CD4-positive, CD25-positive, alpha-beta regulatory T cell (primary cell): ENCODE measurements around the gene SLC4A1AP. TPM values are rescaled to one million over a fixed set of nuclear protein-coding genes. Genes with fewer than 3 reads are reported as not detected.

Source experiments
- ATAC-seq, 2 donors: fragments of 150-1000 bp; cut with Tn5 transposase; one replicate each; pipeline ENCODE4 v1.10.0; 2021; ENCODE audit warnings: low read depth in 2 of 2, moderate number of reproducible peaks in 2 of 2, moderate library complexity in 1 of 2
- DNase-seq, 3 donors: peaks; one replicate each; pipeline versions ENCODE4 v3.0.0 to v3.0.0-alpha.2; 2012 to 2022; ENCODE audit warnings: mixed read lengths in 1 of 3
- H3K27ac ChIP-seq: one replicate; pipeline ENCODE4 v1.7.0; 2013; ENCODE audit warnings: mild to moderate bottlenecking, low read length; ENCODE audit not compliant: insufficient read depth, poor library complexity, severe bottlenecking
- H3K27me3 ChIP-seq: one replicate; pipeline ENCODE4 v1.7.0; 2013; ENCODE audit warnings: low read length; ENCODE audit not compliant: control insufficient read depth, insufficient read depth
- H3K36me3 ChIP-seq: one replicate; pipeline ENCODE4 v1.7.0; 2013; ENCODE audit warnings: mild to moderate bottlenecking, low read length, moderate library complexity; ENCODE audit not compliant: control insufficient read depth, insufficient read depth
- H3K4me1 ChIP-seq: 2 replicates; pipeline ENCODE4 v1.7.0; 2013; ENCODE audit warnings: mild to moderate bottlenecking, low read length; ENCODE audit not compliant: insufficient read depth, control insufficient read depth, poor library complexity, severe bottlenecking
- H3K4me3 ChIP-seq: one replicate; pipeline ENCODE4 v1.7.0; 2013; ENCODE audit warnings: low read depth, mild to moderate bottlenecking, low read length, moderate library complexity
- H3K9me3 ChIP-seq, 2 experiments: 1 replicate in 1 of 2; 2 replicates in 1 of 2; pipeline ENCODE4 v1.7.0; 2013; ENCODE audit warnings: low read length in 2 of 2, mild to moderate bottlenecking in 1 of 2, moderate library complexity in 1 of 2; ENCODE audit not compliant: control insufficient read depth in 2 of 2
- H3K27ac Mint-ChIP-seq, 3 donors: one replicate each; pipeline ENCODE4 v1.8.0; 2020 to 2022; ENCODE audit warnings: mild to moderate bottlenecking in 3 of 3, mixed read lengths in 3 of 3, moderate library complexity in 2 of 3
- H3K27me3 Mint-ChIP-seq: one replicate; pipeline ENCODE4 v1.8.0; 2022; ENCODE audit warnings: mild to moderate bottlenecking, mixed read lengths
- H3K36me3 Mint-ChIP-seq: one replicate; pipeline ENCODE4 v1.8.0; 2020; ENCODE audit warnings: mixed read lengths
- H3K4me1 Mint-ChIP-seq, 4 donors: one replicate each; pipeline ENCODE4 v1.8.0; 2020 to 2022; ENCODE audit warnings: mixed read lengths in 4 of 4, mild to moderate bottlenecking in 1 of 4
- H3K4me3 Mint-ChIP-seq, 4 donors: one replicate each; pipeline ENCODE4 v1.8.0; 2020 to 2022; ENCODE audit warnings: mild to moderate bottlenecking in 4 of 4, mixed read lengths in 4 of 4, moderate library complexity in 3 of 4
- H3K9me3 Mint-ChIP-seq, 7 donors: one replicate each; pipeline ENCODE4 v1.8.0; 2020 to 2022; ENCODE audit warnings: mixed read lengths in 7 of 7, mild to moderate bottlenecking in 3 of 7, moderate library complexity in 2 of 7
- polyA plus RNA-seq, 4 donors: library from polyadenylated mRNA; unstranded; fragments of 300-500 nt; fragmentation: Illumina TruSeq; gene quantifications; one replicate each; pipeline ENCODE4 v1.2.3, GENCODE V29; 2021
- total RNA-seq: library from RNA; stranded (reverse); gene quantifications from one replicate; pipeline ENCODE4 v1.2.3, GENCODE V29; 2022

SLC4A1AP gene
- total and polyA plus RNA-seq, 5 donors from 2014 or later, result 20.8 to 28.3 (median 25.3) TPM

DNA sequence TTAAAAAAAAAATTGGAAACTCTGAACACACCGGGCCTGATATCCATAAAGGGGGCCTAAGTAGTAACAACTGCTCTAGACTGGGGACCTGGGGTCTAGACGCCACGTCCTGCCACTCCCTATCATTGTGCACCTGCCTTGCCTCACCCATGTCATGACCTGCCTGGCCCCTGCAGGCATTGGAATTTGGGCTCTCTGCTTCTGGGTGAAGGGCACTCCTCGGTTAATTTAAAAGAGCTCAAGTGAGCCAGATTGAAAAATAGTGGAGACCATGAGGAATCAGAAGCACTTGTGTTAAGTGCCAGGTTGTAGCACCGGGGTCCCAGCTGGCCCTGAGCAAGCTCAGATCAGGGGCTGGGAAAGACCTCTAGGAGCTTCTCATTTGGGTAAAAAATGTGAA, 48.1 kb downstream of the SLC4A1AP start:
- Mint-ChIP-seq H3K4me3 (no peak overlapping the region), H3K27ac (no peak overlapping the region)

DNA sequence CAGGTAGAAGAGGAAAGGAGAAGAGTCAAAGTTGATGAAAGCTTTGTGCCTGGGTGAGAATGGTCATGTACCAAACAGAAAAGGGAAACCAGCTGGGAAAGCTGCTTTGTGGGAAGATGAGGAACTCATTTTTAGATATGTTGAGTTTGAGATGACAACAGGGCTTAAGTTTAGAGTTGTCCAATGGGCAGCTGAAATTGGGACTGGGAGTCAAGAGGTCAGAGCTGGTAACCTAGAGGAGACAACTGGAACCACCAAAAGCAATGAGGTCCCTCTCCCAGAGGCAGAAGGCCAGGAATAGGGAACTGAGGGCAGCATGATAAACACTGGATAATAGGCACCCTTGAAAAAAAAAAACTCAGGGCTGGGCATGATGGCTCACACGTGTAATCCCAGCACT, 48.8 kb downstream of the SLC4A1AP start:
- Mint-ChIP-seq H3K27ac (peak overlapping the region in 1 of 3 donors; percentile 85), H3K4me1 (peaks cover 5 to 22% (median 10%) of the 10 kb centered on the region in 4 donors), H3K27me3 (peaks cover 19% of the 10 kb centered on the region), H3K9me3 (peaks cover 0 to 1% (median 0%) of the 10 kb centered on the region in 7 donors), H3K36me3 (no peaks in the 10 kb centered on the region), H3K4me3 (peak overlapping the region in 2 of 4 donors; percentile 2 to 10)
- no peaks in the 10 kb centered on the region for H3K27me3 ChIP-seq
- no peak overlapping the region for H3K27ac ChIP-seq
- no peaks in the 10 kb centered on the region for H3K36me3 ChIP-seq
- peaks cover 13% of the 10 kb centered on the region for H3K4me1 ChIP-seq
- H3K9me3 ChIP-seq, result no peaks in the 10 kb centered on the region
- H3K4me3 ChIP-seq, result no peak overlapping the region
- ATAC-seq (no peak), DNase-seq (no peak)

More for the DNA sequence above, 48.1 kb downstream of the SLC4A1AP start:
- DNase-seq, result no peak
- H3K36me3 ChIP-seq, result no peaks in the 10 kb centered on the region
- no peaks in the 10 kb centered on the region for H3K27me3 ChIP-seq
- Mint-ChIP-seq H3K27me3 (peaks cover 13% of the 10 kb centered on the region), H3K4me1 (peaks cover 0 to 17% (median 7%) of the 10 kb centered on the region in 4 donors), H3K36me3 (no peaks in the 10 kb centered on the region), H3K9me3 (peaks cover 0 to 1% (median 0%) of the 10 kb centered on the region in 7 donors)
- H3K9me3 ChIP-seq, result no peaks in the 10 kb centered on the region
- no peak overlapping the region for H3K27ac ChIP-seq
- ATAC-seq, result no peak
- H3K4me1 ChIP-seq, result peaks cover 13% of the 10 kb centered on the region
- H3K4me3 ChIP-seq, result no peak overlapping the region

GRCh38 chr2:27713201-27713600, 49.5 kb downstream of the SLC4A1AP start:
- Histone ChIP-seq H3K27me3 (no peaks in the 10 kb centered on the region), H3K4me1 (peaks cover 13% of the 10 kb centered on the region), H3K9me3 (no peaks in the 10 kb centered on the region), H3K27ac (no peak overlapping the region), H3K4me3 (no peak overlapping the region), H3K36me3 (no peaks in the 10 kb centered on the region)
- Mint-ChIP-seq H3K9me3 (peaks cover 0 to 3% (median 0%) of the 10 kb centered on the region in 7 donors), H3K4me1 (peaks cover 5 to 22% (median 10%) of the 10 kb centered on the region in 4 donors), H3K36me3 (no peaks in the 10 kb centered on the region), H3K27ac (no peak overlapping the region), H3K4me3 (no peak overlapping the region), H3K27me3 (peaks cover 19% of the 10 kb centered on the region)
- no peak for DNase-seq
- ATAC-seq, result no peak

- Mint-ChIP-seq H3K27me3 (peaks cover 19% of the 10 kb centered on the region), H3K36me3 (no peaks in the 10 kb centered on the region), H3K4me3 (peak overlapping the region in 1 of 4 donors; percentile 84), H3K9me3 (peaks cover 0 to 3% (median 0%) of the 10 kb centered on the region in 7 donors), H3K27ac (no peak overlapping the region), H3K4me1 (peaks cover 5 to 22% (median 10%) of the 10 kb centered on the region in 4 donors)
- Histone ChIP-seq H3K4me1 (peaks cover 13% of the 10 kb centered on the region), H3K36me3 (no peaks in the 10 kb centered on the region), H3K27me3 (no peaks in the 10 kb centered on the region), H3K4me3 (no peak overlapping the region), H3K27ac (no peak overlapping the region), H3K9me3 (no peaks in the 10 kb centered on the region)
- ATAC-seq (no peak), DNase-seq (no peak)
Measured at GRCh38 chr2:27714053-27714452, 50.4 kb downstream of the SLC4A1AP start.

DNA sequence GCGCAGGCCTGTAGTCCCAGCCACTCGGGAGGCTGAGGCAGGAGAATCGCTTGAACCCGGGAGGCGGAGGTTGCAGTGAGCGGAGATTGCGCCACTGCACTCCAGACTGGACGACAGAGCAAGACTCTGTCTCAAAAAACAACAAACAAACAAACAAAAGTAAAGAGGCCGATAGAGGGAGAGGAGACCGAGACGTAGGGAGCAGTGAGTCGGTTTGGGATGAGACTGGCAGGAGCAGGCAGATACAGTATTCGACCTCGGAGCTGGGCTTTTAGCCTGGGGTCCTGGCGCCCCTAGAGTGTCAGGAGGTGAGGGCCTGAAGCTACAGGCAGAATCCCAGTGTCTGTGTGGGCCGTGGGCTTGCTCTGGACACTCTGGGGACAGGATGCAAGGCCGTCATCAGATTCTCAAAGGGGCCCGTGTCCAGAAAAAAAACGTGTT, 51.2 kb downstream of the SLC4A1AP start:
- ATAC-seq (no peak), DNase-seq (no peak)
- peaks cover 13% of the 10 kb centered on the region for H3K4me1 ChIP-seq
- Mint-ChIP-seq H3K27me3 (peaks cover 19% of the 10 kb centered on the region), H3K4me3 (peak overlapping the region in 3 of 4 donors; percentile 70 to 84 (median 77)), H3K27ac (peak overlapping the region in 2 of 3 donors; percentile 41 to 63), H3K36me3 (no peaks in the 10 kb centered on the region), H3K4me1 (peaks cover 5 to 22% (median 10%) of the 10 kb centered on the region in 4 donors), H3K9me3 (peaks cover 0 to 3% (median 0%) of the 10 kb centered on the region in 7 donors)
- no peak overlapping the region for H3K27ac ChIP-seq
- no peaks in the 10 kb centered on the region for H3K9me3 ChIP-seq
- H3K4me3 ChIP-seq, result no peak overlapping the region
- no peaks in the 10 kb centered on the region for H3K27me3 ChIP-seq
- no peaks in the 10 kb centered on the region for H3K36me3 ChIP-seq

- peaks cover 0 to 3% (median 0%) of the 10 kb centered on the region in 7 donors for H3K9me3 Mint-ChIP-seq
- H3K27ac Mint-ChIP-seq, result no peak overlapping the region
- H3K9me3 ChIP-seq, result no peaks in the 10 kb centered on the region
- ATAC-seq (peak; percentile 51 to 69), DNase-seq (peak in 2 of 3 donors; percentile 41 to 56)
- no peaks in the 10 kb centered on the region for H3K36me3 Mint-ChIP-seq
- peaks cover 5 to 22% (median 12%) of the 10 kb centered on the region in 4 donors for H3K4me1 Mint-ChIP-seq
- peak overlapping the region in 1 of 4 donors; percentile 77 for H3K4me3 Mint-ChIP-seq
- peaks cover 13% of the 10 kb centered on the region for H3K4me1 ChIP-seq
- H3K27me3 ChIP-seq, result no peaks in the 10 kb centered on the region
- H3K36me3 ChIP-seq, result no peaks in the 10 kb centered on the region
- peaks cover 19% of the 10 kb centered on the region for H3K27me3 Mint-ChIP-seq
- no peak overlapping the region for H3K27ac ChIP-seq
- no peak overlapping the region for H3K4me3 ChIP-seq
Measured at GRCh38 chr2:27715318-27716210, 51.9 kb downstream of the SLC4A1AP start.

GRCh38 chr2:27716301-27717069, 52.8 kb downstream of the SLC4A1AP start:
- H3K27me3 Mint-ChIP-seq, result peaks cover 19% of the 10 kb centered on the region
- peaks cover 5 to 22% (median 12%) of the 10 kb centered on the region in 4 donors for H3K4me1 Mint-ChIP-seq
- no peak overlapping the region for H3K27ac Mint-ChIP-seq
- Histone ChIP-seq H3K27me3 (no peaks in the 10 kb centered on the region), H3K4me1 (peaks cover 13% of the 10 kb centered on the region), H3K4me3 (no peak overlapping the region), H3K9me3 (no peaks in the 10 kb centered on the region), H3K36me3 (no peaks in the 10 kb centered on the region), H3K27ac (no peak overlapping the region)
- no peaks in the 10 kb centered on the region for H3K36me3 Mint-ChIP-seq
- DNase-seq (no peak), ATAC-seq (no peak)
- peak overlapping the region; percentile 48 to 62 (median 52) for H3K4me3 Mint-ChIP-seq
- H3K9me3 Mint-ChIP-seq, result peaks cover 0 to 3% (median 0%) of the 10 kb centered on the region in 7 donors
